IPS-15b (cell line): ENCODE results near the gene CILP2.
A peak's percentile ranks its signal among the peaks of the same experiment; 100 is the strongest.

Experiments
- H3K27me3 ChIP-seq: one replicate; pipeline ENCODE4 v1.6.1; 2013; ENCODE audit warnings: low read length; ENCODE audit not compliant: control insufficient read depth, insufficient read depth
- H3K36me3 ChIP-seq: one replicate; pipeline ENCODE4 v1.6.1; 2013; ENCODE audit warnings: low read length; ENCODE audit not compliant: control insufficient read depth, insufficient read depth
- H3K4me1 ChIP-seq: one replicate; pipeline ENCODE4 v1.6.1; 2013; ENCODE audit warnings: mild to moderate bottlenecking, low read length; ENCODE audit not compliant: control insufficient read depth, insufficient read depth
- H3K4me3 ChIP-seq: one replicate; pipeline ENCODE4 v1.5.1; 2013; ENCODE audit warnings: low read depth, low read length
- H3K9ac ChIP-seq: one replicate; pipeline ENCODE4 v1.6.1; 2013; ENCODE audit warnings: low read depth, mild to moderate bottlenecking, low read length
- H3K9me3 ChIP-seq: one replicate; pipeline ENCODE4 v1.6.1; 2013; ENCODE audit warnings: mild to moderate bottlenecking, low read length; ENCODE audit not compliant: control insufficient read depth, insufficient read depth

Gene CILP2

DNA sequence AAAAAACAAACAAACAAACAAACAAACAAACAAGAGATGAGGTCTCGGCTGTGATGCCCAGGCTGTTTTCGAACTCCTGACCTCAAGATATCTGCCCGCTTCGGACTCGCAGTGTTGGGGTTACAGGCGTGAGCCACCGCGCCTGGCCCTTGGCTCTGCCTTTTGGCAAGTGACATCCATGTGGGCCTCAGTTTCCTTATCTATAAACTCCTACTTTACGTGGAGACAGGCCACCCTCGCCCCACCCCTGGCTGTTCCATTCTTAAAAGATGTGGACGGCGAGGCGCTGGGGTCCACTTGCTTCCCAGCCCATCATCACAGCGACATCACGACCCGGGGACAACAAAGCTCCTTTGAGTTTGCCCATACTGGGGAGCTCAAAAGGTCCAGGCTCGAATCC, 24.4 kb upstream of the CILP2 start:
- Histone ChIP-seq H3K4me3 (no peak overlapping the region), H3K9ac (no peak overlapping the region), H3K4me1 (peaks cover 2% of the 10 kb centered on the region), H3K27me3 (no peaks in the 10 kb centered on the region), H3K36me3 (no peaks in the 10 kb centered on the region), H3K9me3 (no peaks in the 10 kb centered on the region)

- peaks cover 3% of the 10 kb centered on the region for H3K36me3 ChIP-seq
- peaks cover 2% of the 10 kb centered on the region for H3K4me1 ChIP-seq
- H3K9me3 ChIP-seq, result no peaks in the 10 kb centered on the region
- H3K4me3 ChIP-seq, result no peak overlapping the region
- no peak overlapping the region for H3K9ac ChIP-seq
- H3K27me3 ChIP-seq, result no peaks in the 10 kb centered on the region
These were observed 23.8 kb upstream of the CILP2 start for GRCh38 chr19:19514215-19514657.

DNA sequence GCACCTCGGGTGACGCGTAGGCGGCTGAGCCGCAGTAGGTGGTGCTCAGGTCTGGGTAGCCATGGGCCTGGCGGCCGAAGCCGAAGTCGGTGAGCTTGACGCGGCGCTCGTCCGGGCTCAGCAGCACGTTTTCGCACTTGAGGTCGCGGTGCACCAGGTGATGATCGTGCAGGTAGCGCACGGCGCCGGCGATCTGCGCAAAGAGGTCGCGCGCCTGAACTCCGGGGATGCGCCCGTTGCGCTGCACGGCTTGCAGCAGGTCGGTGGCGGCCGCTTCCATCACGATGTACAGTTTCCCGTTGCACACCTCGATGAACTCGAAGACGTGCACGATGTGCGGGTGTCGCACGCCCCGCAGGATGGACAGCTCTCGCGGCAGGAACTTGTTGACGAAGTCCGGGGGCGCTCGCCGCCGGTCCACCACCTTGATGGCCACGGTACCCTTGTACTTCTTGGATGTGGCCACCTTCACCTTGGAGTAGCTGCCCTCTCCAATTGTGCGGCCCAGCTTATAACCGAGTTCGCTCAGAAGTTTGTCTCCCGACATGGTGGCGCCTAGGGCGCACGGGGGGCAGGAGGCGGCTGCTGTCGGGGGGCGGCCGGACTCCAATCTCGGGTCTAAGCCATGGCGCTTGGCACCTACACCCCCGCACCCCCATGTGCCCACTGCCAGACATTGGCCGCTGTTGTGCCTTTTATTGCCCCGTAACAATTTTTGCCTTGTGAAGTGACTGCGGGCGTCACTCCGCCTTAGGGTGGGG, 23.0 kb upstream of the CILP2 start, which contains the start of gene TSSK6:
TSS of gene TSSK6 (minus strand) at position 668 of the 761 bp plus-strand sequence. CDS start at position 547, 121 bp downstream.
- peak within 1 kb of the TSS; percentile 67 for H3K4me3 ChIP-seq
- peak within 1 kb of the TSS; percentile 91 for H3K9ac ChIP-seq
- no peaks in the 10 kb centered on the region for H3K27me3 ChIP-seq
- peaks cover 11% of the 10 kb centered on the region for H3K36me3 ChIP-seq
- no peaks in the 10 kb centered on the region for H3K9me3 ChIP-seq
- H3K4me1 ChIP-seq, result peaks cover 2% of the 10 kb centered on the region

- peaks cover 13% of the 10 kb centered on the region for H3K36me3 ChIP-seq
- peak within 1 kb of the TSS; percentile 91 for H3K9ac ChIP-seq
- H3K4me3 ChIP-seq, result peak within 1 kb of the TSS; percentile 67
- peaks cover 2% of the 10 kb centered on the region for H3K4me1 ChIP-seq
- no peaks in the 10 kb centered on the region for H3K27me3 ChIP-seq
- no peaks in the 10 kb centered on the region for H3K9me3 ChIP-seq
These were observed 22.2 kb upstream of the CILP2 start, which contains the start of gene NDUFA13 for GRCh38 chr19:19515642-19516519. TSS of gene NDUFA13 (plus strand) at chr19:19516225. CDS start at chr19:19516239, 14 bp downstream.

GRCh38 chr19:19517235-19517619, 20.8 kb upstream of the CILP2 start:
- no peaks in the 10 kb centered on the region for H3K9me3 ChIP-seq
- no peak overlapping the region for H3K9ac ChIP-seq
- H3K36me3 ChIP-seq, result peaks cover 13% of the 10 kb centered on the region
- no peaks in the 10 kb centered on the region for H3K27me3 ChIP-seq
- peaks cover under 1% of the 10 kb centered on the region for H3K4me1 ChIP-seq
- H3K4me3 ChIP-seq, result peak overlapping the region; percentile 67

GRCh38 chr19:19520989-19521388, 17.1 kb upstream of the CILP2 start:
- no peak overlapping the region for H3K4me3 ChIP-seq
- H3K9ac ChIP-seq, result no peak overlapping the region
- peaks cover 13% of the 10 kb centered on the region for H3K36me3 ChIP-seq
- no peaks in the 10 kb centered on the region for H3K9me3 ChIP-seq
- H3K4me1 ChIP-seq, result no peaks in the 10 kb centered on the region
- no peaks in the 10 kb centered on the region for H3K27me3 ChIP-seq

- H3K9ac ChIP-seq, result no peak overlapping the region
- H3K4me1 ChIP-seq, result no peaks in the 10 kb centered on the region
- H3K9me3 ChIP-seq, result no peaks in the 10 kb centered on the region
- H3K4me3 ChIP-seq, result no peak overlapping the region
- no peaks in the 10 kb centered on the region for H3K27me3 ChIP-seq
- peaks cover 27% of the 10 kb centered on the region for H3K36me3 ChIP-seq
These were observed 14.9 kb upstream of the CILP2 start for GRCh38 chr19:19523177-19523576.

GRCh38 chr19:19524053-19524452, 14.0 kb upstream of the CILP2 start:
- Histone ChIP-seq H3K9me3 (no peaks in the 10 kb centered on the region), H3K27me3 (no peaks in the 10 kb centered on the region), H3K4me1 (no peaks in the 10 kb centered on the region), H3K9ac (no peak overlapping the region), H3K4me3 (no peak overlapping the region), H3K36me3 (peaks cover 30% of the 10 kb centered on the region)

- no peaks in the 10 kb centered on the region for H3K9me3 ChIP-seq
- H3K4me1 ChIP-seq, result no peaks in the 10 kb centered on the region
- no peaks in the 10 kb centered on the region for H3K27me3 ChIP-seq
- no peak overlapping the region for H3K9ac ChIP-seq
- H3K36me3 ChIP-seq, result peaks cover 24% of the 10 kb centered on the region
- no peak overlapping the region for H3K4me3 ChIP-seq
These were observed 12.3 kb upstream of the CILP2 start for GRCh38 chr19:19525611-19526380.

DNA sequence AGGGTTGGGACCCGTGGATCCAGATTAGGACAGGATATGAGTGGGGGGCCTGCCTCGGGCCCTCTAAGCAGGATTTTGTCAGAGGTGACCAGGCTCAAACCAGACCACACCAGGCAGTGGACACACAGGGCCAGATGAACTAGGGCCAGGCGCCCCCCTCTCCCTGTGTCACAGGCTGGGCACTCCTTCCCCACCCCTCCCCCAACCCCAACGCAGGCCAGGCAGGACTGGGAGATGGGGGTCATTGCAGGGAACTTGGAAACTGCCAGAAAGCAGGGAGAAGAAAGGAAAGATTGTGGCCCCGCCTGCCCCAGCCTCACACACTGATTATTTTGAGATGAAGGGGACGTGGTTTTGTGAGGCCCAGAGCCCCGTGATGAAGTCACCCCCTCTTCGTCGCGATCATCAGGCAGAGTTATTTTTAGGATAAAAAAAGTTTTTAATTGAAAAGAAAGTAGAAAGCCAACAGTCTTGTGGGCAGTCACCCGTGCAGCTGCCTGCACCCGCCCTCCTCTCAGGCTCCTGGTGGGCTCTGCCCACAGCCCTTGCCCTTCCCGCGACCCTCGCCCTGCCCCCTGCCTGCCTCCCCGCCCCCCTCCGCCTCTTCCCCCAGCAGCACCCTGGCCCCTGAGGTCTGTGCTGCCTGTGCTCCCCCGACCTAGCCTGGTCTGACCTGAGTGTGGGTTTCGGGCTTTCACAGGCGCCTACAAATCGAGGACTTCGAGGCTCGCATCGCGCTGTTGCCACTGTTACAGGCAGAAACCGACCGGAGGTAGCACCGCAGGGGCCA, 11.3 kb upstream of the CILP2 start:
- Histone ChIP-seq H3K4me3 (no peak overlapping the region), H3K9me3 (no peaks in the 10 kb centered on the region), H3K4me1 (no peaks in the 10 kb centered on the region), H3K9ac (no peak overlapping the region), H3K36me3 (peaks cover 24% of the 10 kb centered on the region), H3K27me3 (no peaks in the 10 kb centered on the region)

DNA sequence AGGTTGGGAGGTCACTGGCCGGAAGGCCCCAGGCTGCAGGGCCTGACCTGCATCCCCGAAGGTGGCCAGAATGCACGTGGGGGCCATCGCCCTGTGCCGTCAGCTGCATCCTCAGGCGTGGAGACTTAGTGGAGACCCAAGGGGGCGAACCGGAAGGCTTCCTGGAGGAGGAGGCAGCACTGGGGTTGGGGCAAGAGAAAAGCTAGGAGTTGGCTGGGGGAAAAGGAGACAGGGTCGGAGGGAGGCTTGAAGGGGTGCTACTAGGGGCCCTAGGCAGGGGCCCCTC, 10.8 kb upstream of the CILP2 start:
- Histone ChIP-seq H3K27me3 (no peaks in the 10 kb centered on the region), H3K9ac (no peak overlapping the region), H3K36me3 (peaks cover 24% of the 10 kb centered on the region), H3K4me3 (no peak overlapping the region), H3K4me1 (no peaks in the 10 kb centered on the region), H3K9me3 (no peaks in the 10 kb centered on the region)
